H54 (cell line): ENCODE results near the gene ITGA4.

Experiments
- DNase-seq: peaks from one replicate; pipeline ENCODE4 v3.0.0; 2011; ENCODE audit warnings: low spot score, mixed read lengths; ENCODE audit not compliant: insufficient read length
- FAIRE-seq: peaks from 3 replicates; lab custom pipeline; 2011; peaks lifted over from hg19 to GRCh38; lab: Jason Lieb, UNC
- POLR2A ChIP-seq: IDR thresholded peaks from 2 replicates; pipeline ENCODE4 v1.6.1; 2011; ENCODE audit warnings: low read depth, mild to moderate bottlenecking, low read length

Gene ITGA4

GRCh38 chr2:181515719-181516118 is 58.5 kb downstream of the ITGA4 start:
- FAIRE-seq: no peak
- no peak for DNase-seq
- no peak for TF ChIP-seq POLR2A

GRCh38 chr2:181516992-181517391 is 59.8 kb downstream of the ITGA4 start:
- no peak for TF ChIP-seq POLR2A
- FAIRE-seq: no peak
- no peak for DNase-seq

GRCh38 chr2:181517685-181518301 is 60.6 kb downstream of the ITGA4 start:
- no peak for TF ChIP-seq POLR2A
- DNase-seq (no peak), FAIRE-seq (no peak)

GRCh38 chr2:181520253-181520652 is 63.1 kb downstream of the ITGA4 start:
- DNase-seq (no peak), FAIRE-seq (no peak)

GRCh38 chr2:181523756-181524155 is 66.6 kb downstream of the ITGA4 start:
- FAIRE-seq (no peak), DNase-seq (no peak)
- TF ChIP-seq POLR2A: no peak

More at GRCh38 chr2:181520253-181520652, 63.1 kb downstream of the ITGA4 start:
- TF ChIP-seq POLR2A: no peak

GRCh38 chr2:181526014-181526413 is 68.8 kb downstream of the ITGA4 start:
- TF ChIP-seq POLR2A: no peak
- FAIRE-seq: no peak
- no peak for DNase-seq

GRCh38 chr2:181527058-181527457 is 69.9 kb downstream of the ITGA4 start:
- DNase-seq (no peak), FAIRE-seq (no peak)
- TF ChIP-seq POLR2A: no peak

- no peak for FAIRE-seq
- no peak for DNase-seq
- TF ChIP-seq POLR2A: no peak
Measured at GRCh38 chr2:181528441-181528840, 71.3 kb downstream of the ITGA4 start.

- DNase-seq (no peak), FAIRE-seq (no peak)
- TF ChIP-seq POLR2A: no peak
Measured at GRCh38 chr2:181536730-181537129, 79.5 kb downstream of the ITGA4 start.

- no peak for TF ChIP-seq POLR2A
- FAIRE-seq: no peak
- no peak for DNase-seq
Measured at GRCh38 chr2:181540421-181540820, 83.2 kb downstream of the ITGA4 start.

GRCh38 chr2:181542170-181542569 is 85.0 kb downstream of the ITGA4 start:
- FAIRE-seq: no peak
- TF ChIP-seq POLR2A: no peak
- DNase-seq: no peak

GRCh38 chr2:181546086-181546485 is 88.9 kb downstream of the ITGA4 start:
- DNase-seq: no peak
- no peak for TF ChIP-seq POLR2A
- no peak for FAIRE-seq

GRCh38 chr2:181552808-181553207 is 95.6 kb downstream of the ITGA4 start:
- no peak for FAIRE-seq
- no peak for DNase-seq
- TF ChIP-seq POLR2A: no peak

- DNase-seq (no peak), FAIRE-seq (no peak)
- TF ChIP-seq POLR2A: no peak
Measured at GRCh38 chr2:181553244-181553643, 96.1 kb downstream of the ITGA4 start.

GRCh38 chr2:181554061-181554830 is 97.1 kb downstream of the ITGA4 start:
- no peak for TF ChIP-seq POLR2A
- DNase-seq (no peak), FAIRE-seq (no peak)
